ENCODE results near the gene DRD1. TPM values are rescaled to one million over a fixed set of nuclear protein-coding genes. Genes with fewer than 3 reads are reported as not detected.

Gene DRD1
- total RNA-seq, 1 experiment from 2014 or later = 0.54 TPM

DNA sequence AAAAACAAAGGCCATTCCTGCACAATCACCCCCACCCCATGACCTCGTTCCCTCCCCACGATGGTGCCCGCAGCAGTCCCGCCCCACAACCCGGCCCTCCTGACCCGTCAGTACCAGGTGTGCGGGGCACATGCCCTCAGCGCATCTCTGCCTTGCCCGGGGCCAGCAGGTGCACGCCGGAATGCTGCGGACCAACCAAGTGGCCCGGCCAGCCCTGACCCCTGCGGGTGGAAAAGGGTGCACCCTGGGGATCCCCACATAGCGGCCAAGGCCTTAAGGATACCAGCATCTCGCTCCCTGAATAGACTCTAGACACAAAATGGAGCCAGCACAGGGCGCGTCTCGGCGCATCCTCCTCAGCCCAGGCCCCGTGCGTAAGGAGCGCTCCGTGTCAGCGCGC is 40.3 kb upstream of the DRD1 start:
- Histone ChIP-seq H3K9me2 (ENCODE audit: insufficient read depth) (no peaks in the 10 kb centered on the region), H3K27me3 (ENCODE audit: insufficient read depth, low read length) (no peaks in the 10 kb centered on the region), H3K4me2 (ENCODE audit: low read length) (no peak overlapping the region), H3K79me2 (ENCODE audit: insufficient read depth, low read length) (peaks cover 100% of the 10 kb centered on the region), H2AFZ (ENCODE audit: low read depth, low read length, poor library complexity, severe bottlenecking) (no peak overlapping the region), H3K36me3 (ENCODE audit: control insufficient read depth in 1 of 2, insufficient read depth in 2 of 2, low read length in 2 of 2) (peaks cover 16 to 43% of the 10 kb centered on the region in 2 experiments; a peak in 3 of 4 replicates), H3K4me1 (ENCODE audit: control insufficient read depth in 1 of 2, insufficient read depth in 2 of 2, low read length in 2 of 2) (peaks cover 7% of the 10 kb centered on the region in 2 experiments; a peak in 3 of 4 replicates), H3K9me3 (ENCODE audit: control insufficient read depth in 1 of 2, insufficient read depth in 1 of 2, low read depth in 1 of 2, low read length in 2 of 2) (no peaks in the 10 kb centered on the region), H3K9ac (ENCODE audit: low read length) (no peak overlapping the region), H4K20me1 (ENCODE audit: insufficient read depth) (peaks cover 28% of the 10 kb centered on the region; the same call in 1 of the 2 replicates), H3K27ac (ENCODE audit: low read depth, low read length) (no peak overlapping the region), H3K4me3 (replicated peaks in 1 of 2; ENCODE audit: low read depth in 1 of 2, low read length in 2 of 2) (no peak overlapping the region)
- ChIA-PET POLR2A (no interaction called here), CTCF (no interaction called here), RAD21 (ENCODE audit: low non-redundant PET in 1 of 2, low total read pairs in 2 of 2, uncharacterized antibody in 2 of 2, unreplicated experiment in 2 of 2) (no interaction called here)
- ATAC-seq = no peak
- no TSS peak for BruUV-seq (replicated peaks)
- intact Hi-C loops (cut with micrococcal nuclease) = no loop called here
- DNase-seq (ENCODE audit: low read depth, low spot score) = no peak
- TF ChIP-seq CBX3 (IDR thresholded peaks at IDR 0.05; ENCODE audit: low read depth) = no peak
- no peak for TF ChIP-seq SRF (IDR thresholded peaks at IDR 0.05; ENCODE audit: low read depth)
- TF ChIP-seq JUND (IDR thresholded peaks at IDR 0.05) = no peak
- no peak for TF ChIP-seq RAD21 (IDR thresholded peaks at IDR 0.05; ENCODE audit: low read depth)
- TF ChIP-seq, protein P1, sequence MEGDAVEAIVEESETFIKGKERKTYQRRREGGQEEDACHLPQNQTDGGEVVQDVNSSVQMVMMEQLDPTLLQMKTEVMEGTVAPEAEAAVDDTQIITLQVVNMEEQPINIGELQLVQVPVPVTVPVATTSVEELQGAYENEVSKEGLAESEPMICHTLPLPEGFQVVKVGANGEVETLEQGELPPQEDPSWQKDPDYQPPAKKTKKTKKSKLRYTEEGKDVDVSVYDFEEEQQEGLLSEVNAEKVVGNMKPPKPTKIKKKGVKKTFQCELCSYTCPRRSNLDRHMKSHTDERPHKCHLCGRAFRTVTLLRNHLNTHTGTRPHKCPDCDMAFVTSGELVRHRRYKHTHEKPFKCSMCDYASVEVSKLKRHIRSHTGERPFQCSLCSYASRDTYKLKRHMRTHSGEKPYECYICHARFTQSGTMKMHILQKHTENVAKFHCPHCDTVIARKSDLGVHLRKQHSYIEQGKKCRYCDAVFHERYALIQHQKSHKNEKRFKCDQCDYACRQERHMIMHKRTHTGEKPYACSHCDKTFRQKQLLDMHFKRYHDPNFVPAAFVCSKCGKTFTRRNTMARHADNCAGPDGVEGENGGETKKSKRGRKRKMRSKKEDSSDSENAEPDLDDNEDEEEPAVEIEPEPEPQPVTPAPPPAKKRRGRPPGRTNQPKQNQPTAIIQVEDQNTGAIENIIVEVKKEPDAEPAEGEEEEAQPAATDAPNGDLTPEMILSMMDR (IDR thresholded peaks at IDR 0.05 in 2 of 3, conservative IDR thresholded peaks at IDR 0.05 in 1 of 3; ENCODE audit: borderline replicate concordance in 1 of 3, insufficient read depth in 1 of 3, low read depth in 2 of 3, low read length in 2 of 3) = no peak
- no peak for TF ChIP-seq ZNF274 (IDR thresholded peaks at IDR 0.05; ENCODE audit: low read depth, low read length)
- TF ChIP-seq YY1 (IDR thresholded peaks at IDR 0.05; ENCODE audit: extremely low read depth, insufficient replicate concordance, low read depth, low read length) = no peak
- TF ChIP-seq MAX (IDR thresholded peaks at IDR 0.05) = no peak

DNA sequence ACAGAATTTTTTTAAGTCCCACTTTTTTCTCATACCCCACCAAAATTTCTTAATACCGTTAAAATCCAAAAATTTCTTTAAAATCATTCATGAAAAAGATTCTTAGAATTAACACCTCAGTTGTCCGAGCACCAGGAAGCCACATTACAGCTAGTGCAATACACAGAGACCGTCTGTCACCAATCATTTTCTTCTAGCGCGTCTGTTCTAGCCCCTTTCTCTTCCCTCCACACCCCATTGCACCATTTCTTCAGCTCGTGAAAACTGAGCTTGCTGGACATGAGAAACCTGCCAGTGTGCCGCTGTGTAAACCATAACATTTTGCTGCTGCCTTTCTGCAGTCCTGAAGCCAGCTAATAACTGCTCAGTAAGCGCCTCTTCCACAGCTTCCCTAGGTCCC is 39.4 kb upstream of the DRD1 start:
- no peak overlapping the region for H3K4me3 ChIP-seq (replicated peaks in 1 of 2; ENCODE audit: low read depth in 1 of 2, low read length in 2 of 2)
- DNase-seq (ENCODE audit: low read depth, low spot score) = no peak
- H3K4me1 ChIP-seq (ENCODE audit: control insufficient read depth in 1 of 2, insufficient read depth in 2 of 2, low read length in 2 of 2) = peaks cover 7 to 8% of the 10 kb centered on the region in 2 experiments; a peak in 3 of 4 replicates
- no peaks in the 10 kb centered on the region for H3K9me2 ChIP-seq (ENCODE audit: insufficient read depth)
- RAD21 ChIA-PET (ENCODE audit: low non-redundant PET in 1 of 2, low total read pairs in 2 of 2, uncharacterized antibody in 2 of 2, unreplicated experiment in 2 of 2) = no interaction called here
- no peak overlapping the region for H3K9ac ChIP-seq (ENCODE audit: low read length)
- H2AFZ ChIP-seq (ENCODE audit: low read depth, low read length, poor library complexity, severe bottlenecking) = no peak overlapping the region
- no peaks in the 10 kb centered on the region for H3K27me3 ChIP-seq (ENCODE audit: insufficient read depth, low read length)
- H4K20me1 ChIP-seq (ENCODE audit: insufficient read depth) = peaks cover 20% of the 10 kb centered on the region; the same call in 1 of the 2 replicates
- no peak for ATAC-seq
- H3K36me3 ChIP-seq (ENCODE audit: control insufficient read depth in 1 of 2, insufficient read depth in 2 of 2, low read length in 2 of 2) = peaks cover 16 to 39% of the 10 kb centered on the region in 2 experiments; a peak in 3 of 4 replicates
- BruUV-seq (replicated peaks) = no TSS peak
- POLR2A ChIA-PET = interaction anchor here (1.3 kb wide), 1 partner anchor 8 kb away, joined by 3 read pairs; no protein-coding TSS in a partner anchor
- no peak overlapping the region for H3K27ac ChIP-seq (ENCODE audit: low read depth, low read length)
- peaks cover 99% of the 10 kb centered on the region for H3K79me2 ChIP-seq (ENCODE audit: insufficient read depth, low read length)
- H3K9me3 ChIP-seq (ENCODE audit: control insufficient read depth in 1 of 2, insufficient read depth in 1 of 2, low read depth in 1 of 2, low read length in 2 of 2) = no peaks in the 10 kb centered on the region
- CTCF ChIA-PET = no interaction called here
- H3K4me2 ChIP-seq (ENCODE audit: low read length) = no peak overlapping the region
- intact Hi-C loops (cut with micrococcal nuclease) = no loop called here
- TF ChIP-seq EZH2phosphoT487 (IDR thresholded peaks at IDR 0.05; ENCODE audit: borderline replicate concordance) = no peak
- no peak for TF ChIP-seq POLR2A (IDR thresholded peaks at IDR 0.05; ENCODE audit: borderline replicate concordance, extremely low read depth, insufficient read depth, insufficient read length)
- TF ChIP-seq EGR1 (IDR thresholded peaks at IDR 0.05; ENCODE audit: low read depth) = no peak
- no peak for TF ChIP-seq ATF3 (IDR thresholded peaks at IDR 0.05)
- no peak for TF ChIP-seq SIN3A (IDR thresholded peaks at IDR 0.05; ENCODE audit: low read depth)
- no peak for TF ChIP-seq CBX3 (IDR thresholded peaks at IDR 0.05; ENCODE audit: low read depth)
- TF ChIP-seq, protein P2, sequence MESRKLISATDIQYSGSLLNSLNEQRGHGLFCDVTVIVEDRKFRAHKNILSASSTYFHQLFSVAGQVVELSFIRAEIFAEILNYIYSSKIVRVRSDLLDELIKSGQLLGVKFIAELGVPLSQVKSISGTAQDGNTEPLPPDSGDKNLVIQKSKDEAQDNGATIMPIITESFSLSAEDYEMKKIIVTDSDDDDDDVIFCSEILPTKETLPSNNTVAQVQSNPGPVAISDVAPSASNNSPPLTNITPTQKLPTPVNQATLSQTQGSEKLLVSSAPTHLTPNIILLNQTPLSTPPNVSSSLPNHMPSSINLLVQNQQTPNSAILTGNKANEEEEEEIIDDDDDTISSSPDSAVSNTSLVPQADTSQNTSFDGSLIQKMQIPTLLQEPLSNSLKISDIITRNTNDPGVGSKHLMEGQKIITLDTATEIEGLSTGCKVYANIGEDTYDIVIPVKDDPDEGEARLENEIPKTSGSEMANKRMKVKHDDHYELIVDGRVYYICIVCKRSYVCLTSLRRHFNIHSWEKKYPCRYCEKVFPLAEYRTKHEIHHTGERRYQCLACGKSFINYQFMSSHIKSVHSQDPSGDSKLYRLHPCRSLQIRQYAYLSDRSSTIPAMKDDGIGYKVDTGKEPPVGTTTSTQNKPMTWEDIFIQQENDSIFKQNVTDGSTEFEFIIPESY (IDR thresholded peaks at IDR 0.05; ENCODE audit: extremely low read depth, insufficient replicate concordance, low read length) = no peak
- TF ChIP-seq TCF7L2 (IDR thresholded peaks at IDR 0.05; ENCODE audit: borderline replicate concordance, extremely low read depth, insufficient read depth, insufficient read length) = no peak
- no peak for TF ChIP-seq POLR2AphosphoS5 (IDR thresholded peaks at IDR 0.05; ENCODE audit: low read depth, low read length)
- TF ChIP-seq ZNF274 (IDR thresholded peaks at IDR 0.05; ENCODE audit: low read depth, low read length) = no peak

Data from HCT116 (cell line).